Loucy (cell line): ENCODE data around the gene BRI3.

Experiments used
- H2AFZ ChIP-seq: fragments of 200-600 bp; sonication (generic); 2 replicates; pipeline ENCODE4 v1.6.0; 2016; ENCODE audit warnings: antibody characterized with exemption, mild to moderate bottlenecking, low read length, moderate library complexity
- H3F3A ChIP-seq: fragments of 200-600 bp; 2 replicates; pipeline ENCODE4 v1.6.0; 2016; ENCODE audit warnings: antibody characterized with exemption, low read depth, mild to moderate bottlenecking
- H3K27me3 ChIP-seq: fragments of 200-600 bp; sonication (generic); 2 replicates; pipeline ENCODE4 v1.6.1; 2014; ENCODE audit warnings: low read length, mild to moderate bottlenecking; ENCODE audit not compliant: insufficient read depth, poor library complexity, severe bottlenecking
- H3K36me3 ChIP-seq: fragments of 200-600 bp; sonication (generic); 2 replicates; pipeline ENCODE4 v1.6.1; 2016; ENCODE audit warnings: low read length; ENCODE audit not compliant: insufficient read depth
- H3K4me1 ChIP-seq: fragments of 200-600 bp; sonication (generic); 2 replicates; pipeline ENCODE4 v1.5.1; 2014; ENCODE audit warnings: low read length, mild to moderate bottlenecking; ENCODE audit not compliant: insufficient read depth, poor library complexity, severe bottlenecking
- H3K4me2 ChIP-seq: fragments of 200-600 bp; sonication (generic); 2 replicates; pipeline ENCODE4 v1.6.0; 2014; ENCODE audit warnings: antibody characterized with exemption, low read length, low read depth, mild to moderate bottlenecking; ENCODE audit not compliant: poor library complexity, severe bottlenecking
- H3K4me3 ChIP-seq: fragments of 200-600 bp; sonication (generic); 2 replicates; pipeline ENCODE4 v1.5.1; 2014; ENCODE audit warnings: low read length, mild to moderate bottlenecking, mixed read lengths; ENCODE audit not compliant: poor library complexity, severe bottlenecking
- H3K79me2 ChIP-seq: fragments of 200-600 bp; sonication (generic); 2 replicates; pipeline ENCODE4 v1.6.1; 2014; ENCODE audit warnings: low read length; ENCODE audit not compliant: insufficient read depth
- H3K9ac ChIP-seq: fragments of 200-600 bp; sonication (generic); 2 replicates; pipeline ENCODE4 v1.6.0; 2014; ENCODE audit warnings: mild to moderate bottlenecking, low read depth, low read length, moderate library complexity; ENCODE audit not compliant: poor library complexity, severe bottlenecking
- H3K9me2 ChIP-seq: fragments of 200-600 bp; sonication (generic); replicated peaks from 2 replicates; pipeline ENCODE4 v1.6.1; 2016; ENCODE audit warnings: low read depth, low read length, mixed read lengths
- H3K9me3 ChIP-seq: fragments of 200-600 bp; sonication (generic); 2 replicates; pipeline ENCODE4 v1.6.1; 2014; ENCODE audit warnings: mild to moderate bottlenecking, antibody characterized with exemption, low read length, low read depth; ENCODE audit not compliant: insufficient read depth
- H4K20me1 ChIP-seq: fragments of 200-600 bp; sonication (generic); 2 replicates; pipeline ENCODE4 v1.6.0; 2014; ENCODE audit warnings: antibody characterized with exemption, low read length, mild to moderate bottlenecking; ENCODE audit not compliant: insufficient read depth, poor library complexity, severe bottlenecking
- EZH2phosphoT487 ChIP-seq: fragments of 200-600 bp; IDR thresholded peaks from 2 replicates; pipeline ENCODE4 v1.6.1; 2018; ENCODE audit warnings: antibody characterized with exemption, mild to moderate bottlenecking, moderate library complexity, borderline replicate concordance
- TF ChIP-seq, protein P1 (sequence below): fragments of 200-600 bp; sonication (generic); conservative IDR thresholded peaks from 2 replicates; pipeline ENCODE4 v1.5.1; 2014; ENCODE audit warnings: mild to moderate bottlenecking, antibody characterized with exemption, low read length

BRI3 gene

DNA sequence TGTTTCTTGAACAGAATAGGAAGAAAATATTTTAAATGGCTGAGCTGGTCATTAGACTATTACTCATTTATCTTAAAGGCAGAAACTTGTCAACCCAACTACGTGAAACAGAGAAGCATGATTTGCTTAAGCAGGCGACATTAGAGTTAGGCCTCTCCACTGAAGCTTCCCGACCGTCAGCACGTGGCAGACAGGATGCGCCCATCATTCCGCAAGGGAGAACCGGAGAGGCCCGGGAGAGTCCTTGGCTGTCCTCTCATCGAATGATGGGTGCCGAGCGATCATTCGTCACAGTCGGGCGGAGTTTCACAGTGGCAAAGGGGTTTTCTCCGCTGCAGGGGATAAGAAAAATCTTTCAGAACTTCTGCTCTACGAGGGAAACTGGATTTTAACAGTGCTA, 11.8 kb downstream of the BRI3 start:
- Histone ChIP-seq H3K4me3 (no peak overlapping the region), H3K4me1 (peaks cover under 1% of the 10 kb centered on the region), H3K9ac (no peak overlapping the region), H3F3A (no peaks in the 10 kb centered on the region), H3K27me3 (no peaks in the 10 kb centered on the region), H4K20me1 (no peaks in the 10 kb centered on the region), H3K4me2 (no peak overlapping the region), H3K9me3 (no peaks in the 10 kb centered on the region), H3K9me2 (no peaks in the 10 kb centered on the region), H3K79me2 (no peaks in the 10 kb centered on the region), H2AFZ (no peak overlapping the region), H3K36me3 (peaks cover 3% of the 10 kb centered on the region; the same call in 1 of the 2 replicates)
- TF ChIP-seq EZH2phosphoT487, result no peak
- TF ChIP-seq, protein P1, sequence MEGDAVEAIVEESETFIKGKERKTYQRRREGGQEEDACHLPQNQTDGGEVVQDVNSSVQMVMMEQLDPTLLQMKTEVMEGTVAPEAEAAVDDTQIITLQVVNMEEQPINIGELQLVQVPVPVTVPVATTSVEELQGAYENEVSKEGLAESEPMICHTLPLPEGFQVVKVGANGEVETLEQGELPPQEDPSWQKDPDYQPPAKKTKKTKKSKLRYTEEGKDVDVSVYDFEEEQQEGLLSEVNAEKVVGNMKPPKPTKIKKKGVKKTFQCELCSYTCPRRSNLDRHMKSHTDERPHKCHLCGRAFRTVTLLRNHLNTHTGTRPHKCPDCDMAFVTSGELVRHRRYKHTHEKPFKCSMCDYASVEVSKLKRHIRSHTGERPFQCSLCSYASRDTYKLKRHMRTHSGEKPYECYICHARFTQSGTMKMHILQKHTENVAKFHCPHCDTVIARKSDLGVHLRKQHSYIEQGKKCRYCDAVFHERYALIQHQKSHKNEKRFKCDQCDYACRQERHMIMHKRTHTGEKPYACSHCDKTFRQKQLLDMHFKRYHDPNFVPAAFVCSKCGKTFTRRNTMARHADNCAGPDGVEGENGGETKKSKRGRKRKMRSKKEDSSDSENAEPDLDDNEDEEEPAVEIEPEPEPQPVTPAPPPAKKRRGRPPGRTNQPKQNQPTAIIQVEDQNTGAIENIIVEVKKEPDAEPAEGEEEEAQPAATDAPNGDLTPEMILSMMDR, result no peak

DNA sequence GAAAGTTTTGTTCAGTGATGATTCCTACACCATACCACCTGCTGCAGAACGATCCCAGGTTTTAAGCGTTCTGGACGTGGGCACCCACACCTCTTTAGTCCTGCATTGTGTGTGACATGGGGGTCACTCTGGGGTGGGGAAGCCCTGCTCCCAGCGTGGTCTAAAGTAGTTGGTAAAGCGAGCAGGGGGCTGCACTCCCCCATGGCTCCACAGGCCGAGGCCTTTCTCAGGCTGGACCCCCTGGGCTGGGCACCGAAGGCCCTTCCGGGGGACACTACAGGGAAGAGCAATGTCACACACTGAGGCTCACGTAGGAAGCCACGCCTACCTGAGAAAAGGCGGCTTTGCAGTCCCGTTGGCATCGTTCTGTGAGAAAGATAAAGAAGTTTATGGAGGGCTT, 12.3 kb downstream of the BRI3 start:
- H3K36me3 ChIP-seq, result peaks cover 3% of the 10 kb centered on the region; the same call in 1 of the 2 replicates
- H3K9ac ChIP-seq, result no peak overlapping the region
- no peak overlapping the region for H3K4me2 ChIP-seq
- H2AFZ ChIP-seq, result no peak overlapping the region
- no peak for TF ChIP-seq EZH2phosphoT487
- TF ChIP-seq, protein P1, result no peak
- no peaks in the 10 kb centered on the region for H3K4me1 ChIP-seq
- H3K79me2 ChIP-seq, result no peaks in the 10 kb centered on the region
- no peaks in the 10 kb centered on the region for H3K9me3 ChIP-seq
- no peaks in the 10 kb centered on the region for H4K20me1 ChIP-seq
- no peaks in the 10 kb centered on the region for H3F3A ChIP-seq
- no peak overlapping the region for H3K4me3 ChIP-seq
- no peaks in the 10 kb centered on the region for H3K9me2 ChIP-seq
- no peaks in the 10 kb centered on the region for H3K27me3 ChIP-seq

DNA sequence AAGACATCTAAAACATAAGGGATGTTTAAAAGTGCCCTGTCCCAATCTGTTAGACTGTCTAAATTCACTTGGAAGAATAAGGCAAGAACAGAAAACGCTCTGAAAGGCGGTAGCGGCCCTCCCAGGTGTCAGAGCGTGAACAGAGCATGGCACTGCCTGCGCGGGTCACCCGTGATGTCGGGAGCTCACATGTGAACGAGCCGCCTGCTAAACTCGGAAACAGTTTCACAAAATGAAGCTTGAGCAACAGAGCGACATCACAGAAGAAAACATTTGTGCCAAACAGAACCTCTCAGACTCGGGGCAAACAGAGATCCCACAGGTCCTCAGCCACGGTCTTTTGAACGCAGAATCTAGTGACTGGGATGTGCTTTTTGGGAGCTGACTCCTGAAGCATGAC, 12.8 kb downstream of the BRI3 start:
- no peaks in the 10 kb centered on the region for H4K20me1 ChIP-seq
- peaks cover 3% of the 10 kb centered on the region; the same call in 1 of the 2 replicates for H3K36me3 ChIP-seq
- H3K4me1 ChIP-seq, result no peaks in the 10 kb centered on the region

More for the DNA sequence above, 12.8 kb downstream of the BRI3 start:
- H3K4me2 ChIP-seq, result no peak overlapping the region
- H3K9me2 ChIP-seq, result no peaks in the 10 kb centered on the region
- H3K79me2 ChIP-seq, result no peaks in the 10 kb centered on the region
- no peaks in the 10 kb centered on the region for H3F3A ChIP-seq
- H3K27me3 ChIP-seq, result no peaks in the 10 kb centered on the region
- TF ChIP-seq, protein P1, result no peak
- TF ChIP-seq EZH2phosphoT487, result no peak
- H3K9ac ChIP-seq, result no peak overlapping the region
- no peak overlapping the region for H3K4me3 ChIP-seq
- no peak overlapping the region for H2AFZ ChIP-seq
- H3K9me3 ChIP-seq, result no peaks in the 10 kb centered on the region
